Naive thymus-derived CD8-positive, alpha-beta T cell (primary cell): ENCODE measurements around the gene HTR2C. TPM values are rescaled to one million over a fixed set of nuclear protein-coding genes. Genes with fewer than 3 reads are reported as not detected.
"Not testable (repeated sequence)": the region's sequence is repeated elsewhere in the genome, so short reads cannot be mapped to it uniquely, and the experiment has no call there.

Source experiments
- ATAC-seq, 2 donors: fragments of 150-1000 bp; cut with Tn5 transposase in 1 of 2; sonication (Bioruptor Pico), chemical (Tn5 transposase) in 1 of 2; 1 replicate in 1 of 2; 2 replicates in 1 of 2; pipeline ENCODE4 v1.10.0; 2021; ENCODE audit warnings: mild to moderate bottlenecking in 2 of 2, moderate library complexity in 2 of 2
- POLR2A ChIA-PET: fragments of 350-600 bp; sonication (Branson Sonifier 250); formaldehyde crosslinking; loops from one replicate; lab custom pipeline; 2021; ENCODE audit warnings: antibody characterized with exemption; lab: Charles Lee
- DNase-seq, 10 donors: peaks; one replicate each; pipeline versions ENCODE4 v3.0.0 to v3.0.0-alpha.2; 2020 to 2022
- H3K27ac Mint-ChIP-seq, 10 donors: one replicate each; pipeline ENCODE4 v1.8.0; 2020 to 2022; ENCODE audit warnings: mild to moderate bottlenecking in 10 of 10, mixed read lengths in 10 of 10, moderate library complexity in 4 of 10, inconsistent platforms in 1 of 10
- H3K27me3 Mint-ChIP-seq, 5 donors: one replicate each; pipeline ENCODE4 v1.8.0; 2021 to 2022; ENCODE audit warnings: mixed read lengths in 5 of 5
- H3K36me3 Mint-ChIP-seq, 3 donors: one replicate each; pipeline ENCODE4 v1.8.0; 2020 to 2022; ENCODE audit warnings: mixed read lengths in 3 of 3, mild to moderate bottlenecking in 2 of 3, inconsistent platforms in 1 of 3
- H3K4me1 Mint-ChIP-seq, 4 donors: one replicate each; pipeline ENCODE4 v1.8.0; 2021 to 2022; ENCODE audit warnings: mixed read lengths in 4 of 4
- H3K4me3 Mint-ChIP-seq, 10 donors: one replicate each; pipeline ENCODE4 v1.8.0; 2020 to 2022; ENCODE audit warnings: mild to moderate bottlenecking in 10 of 10, mixed read lengths in 10 of 10, moderate library complexity in 6 of 10, inconsistent platforms in 1 of 10
- H3K9me3 Mint-ChIP-seq, 9 donors: one replicate each; pipeline ENCODE4 v1.8.0; 2020 to 2022; ENCODE audit warnings: mixed read lengths in 9 of 9, mild to moderate bottlenecking in 3 of 9, inconsistent platforms in 1 of 9, moderate library complexity in 1 of 9
- polyA plus RNA-seq, 3 donors: library from polyadenylated mRNA; unstranded; fragments of 300-500 nt; fragmentation: Illumina TruSeq; gene quantifications; one replicate each; pipeline ENCODE4 v1.2.3, GENCODE V29; 2021
- total RNA-seq, 8 experiments: library from RNA in 2 of 8; stranded (reverse) in 2 of 8; gene quantifications; one replicate each; pipeline ENCODE4 v1.2.3 and lab custom pipeline; 2021 to 2026

HTR2C gene
- total and polyA plus RNA-seq, 5 experiments from 2014 or later, result not detected

DNA sequence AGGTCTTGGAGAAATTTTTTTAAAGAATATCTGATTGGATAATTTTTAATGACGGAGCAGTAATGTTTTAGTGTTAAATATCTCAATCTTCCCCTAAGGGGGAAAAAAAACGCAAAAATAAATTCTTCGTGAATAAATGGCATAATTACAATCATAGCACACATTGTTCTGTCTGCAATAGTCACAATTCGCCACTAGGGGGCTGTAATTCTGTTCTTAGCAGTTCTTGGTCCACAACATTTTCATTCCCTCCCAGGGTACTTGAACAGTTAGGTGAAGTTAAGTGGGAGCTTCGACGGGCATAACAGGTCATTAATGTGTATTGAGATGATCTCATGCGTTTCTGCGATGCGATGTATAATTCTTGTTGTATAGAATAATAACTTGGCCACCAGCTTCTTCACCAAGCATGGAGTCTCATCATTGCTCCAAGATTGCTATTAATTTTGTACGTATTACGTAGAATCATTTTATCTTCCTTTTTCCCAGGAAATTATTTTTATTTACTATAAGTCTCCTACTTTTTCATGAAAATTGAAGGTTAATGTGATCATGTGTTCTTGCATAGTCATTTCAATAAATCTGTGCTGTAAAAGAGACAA lies 27.2 kb downstream of the HTR2C start:
- peak in 3 of 10 donors; percentile 22 to 31 (median 28) for DNase-seq
- Mint-ChIP-seq H3K27ac (no peak overlapping the region), H3K36me3 (no peaks in the 10 kb centered on the region), H3K4me1 (no peaks in the 10 kb centered on the region), H3K9me3 (no peaks in the 10 kb centered on the region), H3K27me3 (no peaks in the 10 kb centered on the region), H3K4me3 (no peak overlapping the region)
- ATAC-seq, result no peak
- POLR2A ChIA-PET, result no interaction called here

DNA sequence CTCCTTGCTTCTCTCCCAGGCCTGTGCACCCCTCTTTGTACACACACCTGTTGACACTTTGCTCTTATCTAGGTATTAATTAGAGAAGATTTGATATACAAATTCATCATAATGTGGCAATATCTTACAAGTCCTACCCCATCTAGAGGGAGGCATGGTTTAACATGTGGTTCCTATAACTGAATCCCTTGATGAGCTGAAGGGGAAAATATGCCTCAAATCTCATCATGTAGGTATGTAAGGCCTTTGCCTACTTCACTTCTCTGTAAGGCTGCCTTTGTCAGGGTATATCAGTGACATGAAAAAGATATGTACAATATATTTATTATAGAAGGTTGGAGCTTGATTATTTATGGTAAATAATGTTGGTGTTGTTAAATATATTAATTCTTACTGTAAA lies 31.9 kb downstream of the HTR2C start:
- Mint-ChIP-seq H3K4me3 (no peak overlapping the region), H3K27ac (no peak overlapping the region), H3K27me3 (no peaks in the 10 kb centered on the region), H3K36me3 (no peaks in the 10 kb centered on the region), H3K4me1 (no peaks in the 10 kb centered on the region), H3K9me3 (no peaks in the 10 kb centered on the region)
- no peak for ATAC-seq
- no peak for DNase-seq
- POLR2A ChIA-PET, result no interaction called here

- ATAC-seq (no peak), DNase-seq (no peak)
- Mint-ChIP-seq H3K36me3 (no peaks in the 10 kb centered on the region), H3K27me3 (no peaks in the 10 kb centered on the region), H3K9me3 (no peaks in the 10 kb centered on the region), H3K27ac (no peak overlapping the region), H3K4me3 (no peak overlapping the region), H3K4me1 (no peaks in the 10 kb centered on the region)
- POLR2A ChIA-PET, result no interaction called here
Measured at GRCh38 chrX:114619874-114620273, 36.0 kb downstream of the HTR2C start.

DNA sequence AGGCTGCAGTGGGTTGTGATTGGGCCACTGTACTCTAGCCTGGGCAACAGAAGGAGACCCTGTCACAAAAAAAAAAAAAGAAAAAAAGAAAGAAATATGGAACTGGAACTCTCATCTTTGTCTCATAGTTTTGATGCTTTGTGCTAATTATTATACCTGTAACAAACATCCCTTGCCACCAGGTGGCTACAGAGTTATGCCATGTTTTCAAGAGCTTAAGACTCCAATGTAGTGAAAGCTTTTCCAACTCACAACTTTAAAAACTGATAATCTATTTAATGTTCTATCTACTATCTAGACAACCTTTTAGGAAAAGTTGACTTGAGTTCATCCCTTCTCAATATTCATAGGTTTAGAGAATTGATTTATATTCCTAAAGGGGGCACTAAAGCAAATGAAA lies 42.4 kb downstream of the HTR2C start:
- no peaks in the 10 kb centered on the region for H3K4me1 Mint-ChIP-seq
- DNase-seq (no peak), ATAC-seq (no peak)
- no peaks in the 10 kb centered on the region for H3K36me3 Mint-ChIP-seq
- POLR2A ChIA-PET, result no interaction called here
- H3K27me3 Mint-ChIP-seq, result no peaks in the 10 kb centered on the region
- H3K27ac Mint-ChIP-seq, result no peak overlapping the region
- H3K9me3 Mint-ChIP-seq, result peaks cover 0 to 3% (median 0%) of the 10 kb centered on the region in 9 donors
- H3K4me3 Mint-ChIP-seq, result no peak overlapping the region

DNA sequence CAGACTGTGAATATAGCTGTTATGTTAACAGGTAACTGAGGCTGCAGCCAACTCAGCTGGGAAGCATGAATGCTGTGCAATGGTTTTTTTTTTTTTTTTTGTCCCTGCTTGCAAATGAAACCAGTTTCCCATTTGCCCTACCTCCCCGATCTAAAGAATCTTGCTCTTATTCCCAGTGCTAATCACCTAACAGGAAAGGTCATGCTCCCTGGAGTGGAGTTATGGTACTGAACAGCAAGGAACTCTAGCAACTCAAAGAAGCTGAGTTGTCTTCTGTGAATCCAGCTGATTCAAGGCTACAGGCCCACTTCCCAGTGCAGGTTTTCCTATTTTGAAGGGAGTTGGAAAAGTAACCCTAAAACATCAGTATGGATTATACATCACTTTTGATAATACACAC lies 52.1 kb downstream of the HTR2C start:
- ATAC-seq, result no peak
- Mint-ChIP-seq H3K4me1 (no peaks in the 10 kb centered on the region), H3K36me3 (peaks cover 0 to 4% (median 0%) of the 10 kb centered on the region in 3 donors), H3K4me3 (no peak overlapping the region), H3K27ac (no peak overlapping the region), H3K9me3 (peaks cover 0 to 6% (median 0%) of the 10 kb centered on the region in 9 donors), H3K27me3 (no peaks in the 10 kb centered on the region)
- DNase-seq, result no peak
- POLR2A ChIA-PET, result no interaction called here

- Mint-ChIP-seq H3K9me3 (peaks cover 0 to 1% (median 0%) of the 10 kb centered on the region in 9 donors), H3K27me3 (no peaks in the 10 kb centered on the region), H3K4me1 (no peaks in the 10 kb centered on the region), H3K4me3 (no peak overlapping the region), H3K36me3 (no peaks in the 10 kb centered on the region), H3K27ac (no peak overlapping the region)
- DNase-seq (no peak), ATAC-seq (no peak)
- POLR2A ChIA-PET, result no interaction called here
Measured at GRCh38 chrX:114650351-114650750, 66.5 kb downstream of the HTR2C start.

GRCh38 chrX:114675365-114675764 lies 91.5 kb downstream of the HTR2C start:
- H3K27me3 Mint-ChIP-seq, result no peaks in the 10 kb centered on the region
- H3K27ac Mint-ChIP-seq, result no peak overlapping the region
- POLR2A ChIA-PET, result no interaction called here
- peaks cover 0 to 10% (median 0%) of the 10 kb centered on the region in 9 donors for H3K9me3 Mint-ChIP-seq
- H3K4me3 Mint-ChIP-seq, result no peak overlapping the region
- no peaks in the 10 kb centered on the region for H3K36me3 Mint-ChIP-seq
- no peaks in the 10 kb centered on the region for H3K4me1 Mint-ChIP-seq
- ATAC-seq (no peak), DNase-seq (no peak)

GRCh38 chrX:114700533-114700932 lies 116.6 kb downstream of the HTR2C start:
- H3K36me3 Mint-ChIP-seq, H3K4me3 Mint-ChIP-seq, DNase-seq, H3K27me3 Mint-ChIP-seq, H3K4me1 Mint-ChIP-seq, ATAC-seq, POLR2A ChIA-PET, H3K9me3 Mint-ChIP-seq, H3K27ac Mint-ChIP-seq: not testable (repeated sequence)

GRCh38 chrX:114709406-114709805 lies 125.5 kb downstream of the HTR2C start:
- no peaks in the 10 kb centered on the region for H3K4me1 Mint-ChIP-seq
- peaks cover 0 to 5% (median 0%) of the 10 kb centered on the region in 9 donors for H3K9me3 Mint-ChIP-seq
- POLR2A ChIA-PET, result no interaction called here
- H3K27me3 Mint-ChIP-seq, result no peaks in the 10 kb centered on the region
- DNase-seq (no peak), ATAC-seq (no peak)
- H3K36me3 Mint-ChIP-seq, result no peaks in the 10 kb centered on the region
- no peak overlapping the region for H3K27ac Mint-ChIP-seq
- H3K4me3 Mint-ChIP-seq, result no peak overlapping the region

DNA sequence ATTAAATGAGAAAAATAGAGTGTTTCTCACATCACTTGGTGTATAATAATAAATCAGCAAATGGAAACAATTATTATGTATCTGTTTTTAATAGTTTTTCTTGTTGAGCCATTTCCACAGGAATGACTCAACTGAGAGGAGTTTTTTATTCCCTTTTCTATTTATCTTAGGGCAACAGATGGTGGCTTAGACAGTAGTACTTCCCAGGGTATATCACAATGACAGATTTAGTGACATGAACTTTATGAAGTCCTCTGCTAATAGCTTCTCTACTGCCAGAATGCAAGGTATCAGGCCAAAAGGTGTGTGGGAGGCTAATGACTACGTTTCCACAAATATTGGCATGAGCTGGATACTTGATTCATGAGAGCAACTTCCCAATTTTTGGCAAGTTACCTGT lies 126.7 kb downstream of the HTR2C start:
- Mint-ChIP-seq H3K36me3 (no peaks in the 10 kb centered on the region), H3K4me3 (no peak overlapping the region), H3K4me1 (no peaks in the 10 kb centered on the region), H3K9me3 (peaks cover 0 to 5% (median 0%) of the 10 kb centered on the region in 9 donors), H3K27me3 (no peaks in the 10 kb centered on the region), H3K27ac (no peak overlapping the region)
- no peak for ATAC-seq
- DNase-seq, result no peak
- POLR2A ChIA-PET, result no interaction called here

- ATAC-seq (no peak), DNase-seq (no peak)
- Mint-ChIP-seq H3K4me3 (no peak overlapping the region), H3K27me3 (no peaks in the 10 kb centered on the region), H3K27ac (no peak overlapping the region), H3K4me1 (no peaks in the 10 kb centered on the region), H3K9me3 (peaks cover 0 to 5% (median 0%) of the 10 kb centered on the region in 9 donors), H3K36me3 (no peaks in the 10 kb centered on the region)
- POLR2A ChIA-PET, result no interaction called here
Measured at GRCh38 chrX:114712466-114712865, 128.6 kb downstream of the HTR2C start.

GRCh38 chrX:114715096-114715495 lies 131.2 kb downstream of the HTR2C start:
- POLR2A ChIA-PET, result no interaction called here
- Mint-ChIP-seq H3K27ac (no peak overlapping the region), H3K9me3 (peaks cover 0 to 2% (median 0%) of the 10 kb centered on the region in 9 donors), H3K4me3 (no peak overlapping the region), H3K4me1 (no peaks in the 10 kb centered on the region), H3K27me3 (no peaks in the 10 kb centered on the region), H3K36me3 (no peaks in the 10 kb centered on the region)
- no peak for DNase-seq
- ATAC-seq, result no peak

DNA sequence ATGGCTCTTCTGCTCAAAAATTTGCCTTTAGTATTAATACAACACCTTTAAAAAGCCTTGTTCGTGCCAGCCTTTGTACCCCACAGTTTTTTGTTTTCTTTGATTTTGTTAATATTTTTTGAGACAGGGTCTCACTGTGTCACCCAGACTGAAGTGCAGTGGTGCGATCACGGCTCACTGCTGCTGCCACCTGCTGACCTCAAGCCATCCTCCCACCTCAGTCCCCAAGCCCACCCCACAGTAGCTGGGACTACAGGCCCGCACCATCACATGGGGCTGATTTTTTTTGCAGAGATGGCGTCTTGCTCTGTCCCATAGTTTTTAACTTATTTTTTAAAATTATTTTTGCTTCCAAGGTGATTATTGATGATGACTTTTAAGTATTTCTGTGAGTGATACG lies 134.0 kb downstream of the HTR2C start:
- no peaks in the 10 kb centered on the region for H3K36me3 Mint-ChIP-seq
- no peaks in the 10 kb centered on the region for H3K27me3 Mint-ChIP-seq
- H3K4me3 Mint-ChIP-seq, result no peak overlapping the region
- H3K4me1 Mint-ChIP-seq, result no peaks in the 10 kb centered on the region
- POLR2A ChIA-PET, result no interaction called here
- no peak for DNase-seq
- peaks cover 0 to 3% (median 0%) of the 10 kb centered on the region in 9 donors for H3K9me3 Mint-ChIP-seq
- ATAC-seq, result no peak
- no peak overlapping the region for H3K27ac Mint-ChIP-seq

DNA sequence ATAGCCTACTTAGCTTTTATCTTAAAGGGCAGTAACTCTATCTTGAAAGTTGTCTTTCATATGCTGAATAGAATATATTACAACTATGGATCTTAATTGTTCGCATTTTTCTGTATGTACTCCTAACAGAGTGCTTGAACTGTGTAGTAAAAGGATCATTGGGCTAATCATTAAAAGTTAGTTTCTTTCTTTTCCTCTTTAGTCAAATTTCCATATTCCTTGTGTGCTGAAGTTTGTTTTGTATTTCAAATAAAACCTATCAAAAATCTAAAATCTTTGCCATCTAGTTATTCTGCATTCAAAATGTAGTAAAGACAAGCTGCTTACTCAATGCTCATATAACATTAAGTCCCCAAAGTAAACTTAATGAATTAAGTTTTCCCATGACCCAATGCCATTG lies 182.7 kb downstream of the HTR2C start:
- H3K36me3 Mint-ChIP-seq, result no peaks in the 10 kb centered on the region
- no peak overlapping the region for H3K27ac Mint-ChIP-seq

More for the DNA sequence above, 182.7 kb downstream of the HTR2C start:
- no peak for DNase-seq
- ATAC-seq, result no peak
- no peaks in the 10 kb centered on the region for H3K4me1 Mint-ChIP-seq
- H3K27me3 Mint-ChIP-seq, result no peaks in the 10 kb centered on the region
- POLR2A ChIA-PET, result no interaction called here
- no peak overlapping the region for H3K4me3 Mint-ChIP-seq
- H3K9me3 Mint-ChIP-seq, result peaks cover 0 to 15% (median 6%) of the 10 kb centered on the region in 9 donors
